GM18951 (cell line): Measurements from ENCODE around the gene SUGP1.

Experiments
- POLR2A ChIP-seq: IDR thresholded peaks from 4 replicates; pipeline ENCODE4 v1.6.1; 2011; ENCODE audit warnings: mild to moderate bottlenecking; ENCODE audit not compliant: insufficient read length, insufficient read depth; ENCODE audit errors: extremely low read depth
- in situ Hi-C: fragments of 300-500 bp; cut with MboI; formaldehyde crosslinking; loops from one replicate; pipeline ENCODE4 v1.12.0; 2022; ENCODE audit warnings: low sequenced_read_pairs, mixed read lengths, inconsistent platforms; ENCODE audit not compliant: unreplicated experiment

The SUGP1 gene

GRCh38 chr19:19320361-19321140, at the start of gene SUGP1, which contains the start of gene MAU2:
Gene SUGP1, minus strand, starts transcription at chr19:19320509. Its CDS starts 13 bp downstream, at chr19:19320496.
Gene MAU2, plus strand, starts transcription at chr19:19320829. Its CDS starts 31 bp downstream, at chr19:19320860.
- TF ChIP-seq POLR2A, result peak; percentile 84
- in situ Hi-C loops, result no loop called here

GRCh38 chr19:19368087-19368486, 47.8 kb upstream of the SUGP1 start:
- in situ Hi-C loops, result loop anchor here (5.0 to 25.0 kb wide), 2 partner anchors 124 to 269 kb away; partner anchors contain the start of genes GMIP and LPAR2
- TF ChIP-seq POLR2A, result no peak

- no peak for TF ChIP-seq POLR2A
- in situ Hi-C loops, result loop anchor here (5.0 to 25.0 kb wide), 2 partner anchors 126 to 271 kb away; partner anchors contain the start of genes GMIP and LPAR2
Measured at GRCh38 chr19:19366434-19367396, 46.4 kb upstream of the SUGP1 start.

GRCh38 chr19:19362075-19362474, 41.8 kb upstream of the SUGP1 start:
- in situ Hi-C loops, result loop anchor here (25.0 kb wide), 1 partner anchor 275 kb away; the partner anchor contains the start of genes GMIP and LPAR2

GRCh38 chr19:19361075-19361594, 40.8 kb upstream of the SUGP1 start:
- in situ Hi-C loops, result loop anchor here (25.0 kb wide), 1 partner anchor 276 kb away; the partner anchor contains the start of genes GMIP and LPAR2

More at GRCh38 chr19:19362075-19362474, 41.8 kb upstream of the SUGP1 start:
- TF ChIP-seq POLR2A, result no peak

GRCh38 chr19:19356901-19357566, 36.7 kb upstream of the SUGP1 start:
- in situ Hi-C loops, result loop anchor here (25.0 kb wide), 1 partner anchor 280 kb away; the partner anchor contains the start of genes GMIP and LPAR2
- TF ChIP-seq POLR2A, result no peak

More at GRCh38 chr19:19361075-19361594, 40.8 kb upstream of the SUGP1 start:
- no peak for TF ChIP-seq POLR2A

- no peak for TF ChIP-seq POLR2A
- in situ Hi-C loops, result loop anchor here (25.0 kb wide), 1 partner anchor 281 kb away; the partner anchor contains the start of genes GMIP and LPAR2
Measured at GRCh38 chr19:19356500-19356899, 36.2 kb upstream of the SUGP1 start.

- TF ChIP-seq POLR2A, result no peak
- in situ Hi-C loops, result loop anchor here (25.0 kb wide), 1 partner anchor 282 kb away; the partner anchor contains the start of genes GMIP and LPAR2
Measured at GRCh38 chr19:19355606-19356139, 35.4 kb upstream of the SUGP1 start.

GRCh38 chr19:19354932-19355331, 34.6 kb upstream of the SUGP1 start:
- in situ Hi-C loops, result loop anchor here (25.0 kb wide), 1 partner anchor 282 kb away; the partner anchor contains the start of genes GMIP and LPAR2
- TF ChIP-seq POLR2A, result no peak

GRCh38 chr19:19354007-19354406, 33.7 kb upstream of the SUGP1 start:
- in situ Hi-C loops, result loop anchor here (25.0 kb wide), 1 partner anchor 283 kb away; the partner anchor contains the start of genes GMIP and LPAR2
- TF ChIP-seq POLR2A, result no peak

GRCh38 chr19:19352823-19353222, 32.5 kb upstream of the SUGP1 start:
- in situ Hi-C loops, result loop anchor here (25.0 kb wide), 1 partner anchor 284 kb away; the partner anchor contains the start of genes GMIP and LPAR2
- TF ChIP-seq POLR2A, result no peak

GRCh38 chr19:19350756-19351155, 30.4 kb upstream of the SUGP1 start:
- in situ Hi-C loops, result loop anchor here (25.0 kb wide), 1 partner anchor 287 kb away; the partner anchor contains the start of genes GMIP and LPAR2

GRCh38 chr19:19349365-19349764, 29.1 kb upstream of the SUGP1 start:
- in situ Hi-C loops, result no loop called here
- no peak for TF ChIP-seq POLR2A
